IPS-20b (cell line): ENCODE measurements around the gene PYGM.

Source experiments
- H3K27ac ChIP-seq: one replicate; pipeline ENCODE4 v1.5.1; 2013; ENCODE audit warnings: low read length
- H3K27me3 ChIP-seq: 2 replicates; pipeline ENCODE4 v1.6.1; 2013; ENCODE audit warnings: mild to moderate bottlenecking, low read length, inconsistent platforms; ENCODE audit not compliant: insufficient read depth
- H3K36me3 ChIP-seq: 2 replicates; pipeline ENCODE4 v1.6.1; 2013; ENCODE audit warnings: low read depth, mild to moderate bottlenecking, inconsistent platforms, low read length, moderate library complexity; ENCODE audit not compliant: insufficient read depth
- H3K4me1 ChIP-seq: 2 replicates; pipeline ENCODE4 v1.6.1; 2013; ENCODE audit warnings: mild to moderate bottlenecking, control low read depth, inconsistent platforms, low read length, moderate library complexity; ENCODE audit not compliant: insufficient read depth
- H3K4me3 ChIP-seq: 2 replicates; pipeline ENCODE4 v1.5.1; 2013; ENCODE audit warnings: mild to moderate bottlenecking, low read length, inconsistent platforms
- H3K9ac ChIP-seq: 2 replicates; pipeline ENCODE4 v1.6.1; 2013; ENCODE audit warnings: low read depth, mild to moderate bottlenecking, inconsistent platforms, low read length, moderate library complexity
- H3K9me3 ChIP-seq: 2 replicates; pipeline ENCODE4 v1.6.1; 2013; ENCODE audit warnings: mild to moderate bottlenecking, low read depth, low read length, inconsistent platforms; ENCODE audit not compliant: insufficient read depth

The PYGM gene

GRCh38 chr11:64723117-64723906 lies 36.5 kb downstream of the PYGM start, which contains the start of gene NRXN2:
Gene NRXN2, minus strand, starts transcription at chr11:64723197. Its CDS starts 9,498 bp downstream, at chr11:64713699.
- Histone ChIP-seq H3K36me3 (no peaks in the 10 kb centered on the region), H3K4me1 (peaks cover 21% of the 10 kb centered on the region), H3K27me3 (peaks cover 39% of the 10 kb centered on the region), H3K4me3 (peak within 1 kb of the TSS; percentile 73; the same call in 1 of the 2 replicates), H3K27ac (no peak within 1 kb of the TSS), H3K9ac (peak within 1 kb of the TSS; percentile 64; the same call in 1 of the 2 replicates), H3K9me3 (no peaks in the 10 kb centered on the region)

GRCh38 chr11:64722141-64723065 lies 37.4 kb downstream of the PYGM start:
- Histone ChIP-seq H3K4me1 (peaks cover 21% of the 10 kb centered on the region), H3K36me3 (no peaks in the 10 kb centered on the region), H3K4me3 (peak overlapping the region; percentile 29; the same call in 1 of the 2 replicates), H3K9ac (no peak overlapping the region), H3K9me3 (no peaks in the 10 kb centered on the region), H3K27me3 (peaks cover 48% of the 10 kb centered on the region), H3K27ac (no peak overlapping the region)

GRCh38 chr11:64721359-64721699 lies 38.4 kb downstream of the PYGM start:
- no peak overlapping the region for H3K4me3 ChIP-seq
- peaks cover 17% of the 10 kb centered on the region for H3K4me1 ChIP-seq
- no peak overlapping the region for H3K27ac ChIP-seq
- H3K9ac ChIP-seq, result no peak overlapping the region
- H3K9me3 ChIP-seq, result no peaks in the 10 kb centered on the region
- H3K27me3 ChIP-seq, result peaks cover 59% of the 10 kb centered on the region
- no peaks in the 10 kb centered on the region for H3K36me3 ChIP-seq

- H3K27me3 ChIP-seq, result peaks cover 64% of the 10 kb centered on the region
- peaks cover 12% of the 10 kb centered on the region for H3K4me1 ChIP-seq
- no peak overlapping the region for H3K9ac ChIP-seq
These were observed 39.0 kb downstream of the PYGM start for GRCh38 chr11:64720640-64721358.

GRCh38 chr11:64720167-64720566 lies 39.6 kb downstream of the PYGM start:
- no peaks in the 10 kb centered on the region for H3K36me3 ChIP-seq
- H3K4me3 ChIP-seq, result no peak overlapping the region
- H3K4me1 ChIP-seq, result peaks cover 10% of the 10 kb centered on the region
- H3K27ac ChIP-seq, result no peak overlapping the region
- H3K27me3 ChIP-seq, result peaks cover 71% of the 10 kb centered on the region
- H3K9me3 ChIP-seq, result no peaks in the 10 kb centered on the region
- no peak overlapping the region for H3K9ac ChIP-seq

More at GRCh38 chr11:64720640-64721358, 39.0 kb downstream of the PYGM start:
- H3K4me3 ChIP-seq, result no peak overlapping the region
- no peaks in the 10 kb centered on the region for H3K9me3 ChIP-seq
- H3K27ac ChIP-seq, result no peak overlapping the region
- no peaks in the 10 kb centered on the region for H3K36me3 ChIP-seq

GRCh38 chr11:64719406-64719805 lies 40.4 kb downstream of the PYGM start:
- no peak overlapping the region for H3K27ac ChIP-seq
- H3K36me3 ChIP-seq, result no peaks in the 10 kb centered on the region
- H3K27me3 ChIP-seq, result peaks cover 77% of the 10 kb centered on the region
- H3K9ac ChIP-seq, result no peak overlapping the region
- H3K4me3 ChIP-seq, result no peak overlapping the region
- H3K4me1 ChIP-seq, result peaks cover 7% of the 10 kb centered on the region
- H3K9me3 ChIP-seq, result no peaks in the 10 kb centered on the region

- Histone ChIP-seq H3K27ac (no peak overlapping the region), H3K9me3 (no peaks in the 10 kb centered on the region), H3K4me1 (peaks cover under 1% of the 10 kb centered on the region; the same call in 1 of the 2 replicates), H3K9ac (no peak overlapping the region), H3K27me3 (peaks cover 77% of the 10 kb centered on the region), H3K4me3 (no peak overlapping the region), H3K36me3 (no peaks in the 10 kb centered on the region)
These were observed 41.0 kb downstream of the PYGM start for GRCh38 chr11:64718780-64719124.

- H3K4me1 ChIP-seq, result no peaks in the 10 kb centered on the region; the same call in 1 of the 2 replicates
- no peaks in the 10 kb centered on the region for H3K36me3 ChIP-seq
- H3K4me3 ChIP-seq, result no peak overlapping the region
- H3K27ac ChIP-seq, result no peak overlapping the region
- no peaks in the 10 kb centered on the region for H3K9me3 ChIP-seq
- peaks cover 81% of the 10 kb centered on the region for H3K27me3 ChIP-seq
- H3K9ac ChIP-seq, result no peak overlapping the region
These were observed 41.5 kb downstream of the PYGM start for GRCh38 chr11:64718084-64718779.

GRCh38 chr11:64717268-64717578 lies 42.6 kb downstream of the PYGM start:
- Histone ChIP-seq H3K4me3 (no peak overlapping the region), H3K27me3 (peaks cover 86% of the 10 kb centered on the region), H3K4me1 (no peaks in the 10 kb centered on the region; the same call in 1 of the 2 replicates), H3K9me3 (no peaks in the 10 kb centered on the region), H3K36me3 (no peaks in the 10 kb centered on the region), H3K27ac (no peak overlapping the region), H3K9ac (no peak overlapping the region)

- Histone ChIP-seq H3K4me3 (no peak overlapping the region), H3K9me3 (no peaks in the 10 kb centered on the region), H3K4me1 (no peaks in the 10 kb centered on the region; the same call in 1 of the 2 replicates), H3K9ac (no peak overlapping the region), H3K27me3 (peaks cover 86% of the 10 kb centered on the region), H3K36me3 (no peaks in the 10 kb centered on the region), H3K27ac (no peak overlapping the region)
These were observed 43.1 kb downstream of the PYGM start for GRCh38 chr11:64716473-64717267.
